Endothelial cell of umbilical vein (primary cell): Measurements from ENCODE around the gene OR1M1. TPM values are rescaled to one million over a fixed set of nuclear protein-coding genes. Genes with fewer than 3 reads are reported as not detected.

Source experiments
- BruUV-seq: library from RNA; stranded (reverse); fragments of 400-500 nt; replicated peaks from 2 replicates; lab custom pipeline; 2021; lab: Mats Ljungman, UMichigan
- CTCF ChIA-PET: fragments of 300-600, 350-600 bp; sonication (Branson Sonifier 250); formaldehyde crosslinking; loops from one replicate; lab custom pipeline; 2021; ENCODE audit warnings: antibody characterized with exemption, inconsistent platforms; lab: Charles Lee
- POLR2A ChIA-PET: fragments of 300-600, 350-600 bp; sonication (Branson Sonifier 250); formaldehyde crosslinking; loops from one replicate; lab custom pipeline; 2021; ENCODE audit warnings: antibody characterized with exemption, inconsistent platforms; lab: Charles Lee
- DNase-seq: peaks from one replicate; pipeline ENCODE4 v3.0.0-alpha.2; 2011; ENCODE audit warnings: low read depth, low spot score
- FAIRE-seq: peaks from 2 replicates; lab custom pipeline; 2011; peaks lifted over from hg19 to GRCh38; lab: Jason Lieb, UNC
- H2AFZ ChIP-seq: 2 replicates; pipeline ENCODE4 v1.6.0; 2012; ENCODE audit warnings: low read depth, low read length, control low read depth, inconsistent platforms
- H3K27ac ChIP-seq: 2 replicates; pipeline ENCODE4 v1.5.1; 2011; ENCODE audit warnings: low read depth, mild to moderate bottlenecking, control low read depth, low read length, moderate library complexity; ENCODE audit not compliant: insufficient read depth
- H3K27me3 ChIP-seq, 2 experiments: 2 replicates each; pipeline versions ENCODE4 v1.6.0 to v1.6.1; 2011; ENCODE audit warnings: low read length in 2 of 2, mixed read lengths in 1 of 2; ENCODE audit not compliant: control insufficient read depth in 2 of 2, insufficient read depth in 2 of 2
- H3K36me3 ChIP-seq, 2 experiments: 2 replicates in 1 of 2; 3 replicates in 1 of 2; pipeline ENCODE4 v1.5.1; 2011; ENCODE audit warnings: low read length in 2 of 2, mild to moderate bottlenecking in 1 of 2, moderate library complexity in 1 of 2; ENCODE audit not compliant: control insufficient read depth in 2 of 2, insufficient read depth in 2 of 2; ENCODE audit errors: extremely low read depth in 1 of 2
- H3K4me1 ChIP-seq: 3 replicates; pipeline ENCODE4 v1.5.1; 2011; ENCODE audit warnings: mild to moderate bottlenecking, low read length; ENCODE audit not compliant: control insufficient read depth, insufficient read depth; ENCODE audit errors: extremely low read depth
- H3K4me2 ChIP-seq: 2 replicates; pipeline ENCODE4 v1.6.1; 2011; ENCODE audit warnings: low read length, control low read depth, mixed read lengths; ENCODE audit not compliant: insufficient read depth
- H3K4me3 ChIP-seq, 3 experiments: fragments of 200-600 bp in 1 of 3; sonication (generic), shearing (Covaris generic) in 1 of 3; replicated peaks in 1 of 3; 2 replicates each; pipeline ENCODE4 v1.5.1; 2011 to 2016; ENCODE audit warnings: control low read depth in 3 of 3, low read length in 3 of 3, mild to moderate bottlenecking in 2 of 3, inconsistent platforms in 1 of 3, low read depth in 1 of 3, moderate library complexity in 1 of 3; ENCODE audit not compliant: insufficient read depth in 1 of 3
- H3K79me2 ChIP-seq: 2 replicates; pipeline ENCODE4 v1.6.0; 2012; ENCODE audit warnings: low read length, inconsistent platforms; ENCODE audit not compliant: control insufficient read depth, insufficient read depth
- H3K9ac ChIP-seq: replicated peaks from 2 replicates; pipeline ENCODE3; 2011; ENCODE audit warnings: low read length, control low read depth; ENCODE audit not compliant: insufficient read depth; ENCODE audit errors: extremely low read depth
- H3K9me1 ChIP-seq: replicated peaks from 3 replicates; pipeline ENCODE4 v1.6.0; 2011; ENCODE audit warnings: mild to moderate bottlenecking, low read length; ENCODE audit not compliant: control insufficient read depth, insufficient read depth; ENCODE audit errors: extremely low read depth
- H3K9me3 ChIP-seq: replicated peaks from 2 replicates; pipeline ENCODE4 v1.5.1; 2012; ENCODE audit warnings: low read length, inconsistent platforms; ENCODE audit not compliant: control insufficient read depth, insufficient read depth
- H4K20me1 ChIP-seq: replicated peaks from 2 replicates; pipeline ENCODE3; 2011; ENCODE audit warnings: mild to moderate bottlenecking, low read length; ENCODE audit not compliant: control insufficient read depth, insufficient read depth; ENCODE audit errors: extremely low read depth
- EZH2 ChIP-seq: IDR thresholded peaks from 2 replicates; pipeline ENCODE4 v1.6.1; 2012; ENCODE audit warnings: borderline replicate concordance, low read depth, mild to moderate bottlenecking, moderate library complexity, low read length, inconsistent platforms; ENCODE audit not compliant: severe bottlenecking
- FOS ChIP-seq: IDR thresholded peaks from 2 replicates; pipeline ENCODE4 v1.6.1; 2011; ENCODE audit warnings: mild to moderate bottlenecking, low read length, moderate library complexity, borderline replicate concordance; ENCODE audit not compliant: insufficient read depth
- GATA2 ChIP-seq: IDR thresholded peaks from 2 replicates; pipeline ENCODE4 v1.7.0; 2011; ENCODE audit warnings: low read depth, mild to moderate bottlenecking, moderate library complexity, mixed read lengths, low read length; ENCODE audit not compliant: insufficient read length, insufficient read depth
- JUN ChIP-seq: IDR thresholded peaks from 2 replicates; pipeline ENCODE4 v1.6.1; 2011; ENCODE audit warnings: borderline replicate concordance, low read depth; ENCODE audit not compliant: insufficient read length, insufficient read depth
- MYC ChIP-seq: IDR thresholded peaks from one replicate; pipeline ENCODE4 v1.6.1; 2011; ENCODE audit warnings: mild to moderate bottlenecking, low read depth, low read length
- POLR2A ChIP-seq: IDR thresholded peaks from 2 replicates; pipeline ENCODE4 v1.6.1; 2012; ENCODE audit warnings: low read depth, mild to moderate bottlenecking, control low read depth, low read length
- POLR2AphosphoS5 ChIP-seq: IDR thresholded peaks from 2 replicates; pipeline ENCODE4 v1.6.1; 2012; ENCODE audit warnings: low read depth, mild to moderate bottlenecking, control low read depth, low read length, moderate library complexity; ENCODE audit not compliant: insufficient read depth
- dilution Hi-C: fragments of 300-500 bp; cut with MboI; formaldehyde crosslinking; loops from one replicate; pipeline ENCODE4 v1.15.0; 2019; ENCODE audit warnings: low sequenced_read_pairs; ENCODE audit not compliant: extremely low pct_ligation_motif_present
- intact Hi-C: fragments of 100-400 bp; cut with micrococcal nuclease; formaldehyde crosslinking; loops from one replicate; pipeline ENCODE4 v1.10.0; 2022
- polyA plus RNA-seq, 4 experiments: library from polyadenylated mRNA; depleted of rRNA in 3 of 4; stranded (reverse) in 3 of 4; unstranded in 1 of 4; fragments of >200 nt; gene quantifications; 2 replicates each; pipeline versions ENCODE4 v1.2.1 to v1.2.3, GENCODE V29; 2011 to 2012; ENCODE audit warnings: missing spikeins in 1 of 4
- total RNA-seq: library from RNA; stranded (reverse); gene quantifications from 2 replicates; pipeline ENCODE4 v1.2.3, GENCODE V29; 2021
- TF ChIP-seq, protein P1 (sequence below), 2 donors: IDR thresholded peaks; 1 replicate in 1 of 2; 2 replicates in 1 of 2; pipeline ENCODE4 v1.5.1; 2011; ENCODE audit warnings: low read length in 2 of 2, mild to moderate bottlenecking in 2 of 2, moderate library complexity in 2 of 2, control low read depth in 1 of 2, inconsistent platforms in 1 of 2, low read depth in 1 of 2; ENCODE audit not compliant: insufficient read depth in 1 of 2; ENCODE audit errors: extremely low read depth in 1 of 2
- TF ChIP-seq, protein P2 (sequence below): IDR thresholded peaks from 2 replicates; pipeline ENCODE4 v1.6.1; 2011; ENCODE audit not compliant: insufficient read depth, insufficient read length

The OR1M1 gene
- total and polyA plus RNA-seq, 2 donors (not counting 3 experiments of a cell fraction or from before 2014, with no cell fraction given): not detected

DNA sequence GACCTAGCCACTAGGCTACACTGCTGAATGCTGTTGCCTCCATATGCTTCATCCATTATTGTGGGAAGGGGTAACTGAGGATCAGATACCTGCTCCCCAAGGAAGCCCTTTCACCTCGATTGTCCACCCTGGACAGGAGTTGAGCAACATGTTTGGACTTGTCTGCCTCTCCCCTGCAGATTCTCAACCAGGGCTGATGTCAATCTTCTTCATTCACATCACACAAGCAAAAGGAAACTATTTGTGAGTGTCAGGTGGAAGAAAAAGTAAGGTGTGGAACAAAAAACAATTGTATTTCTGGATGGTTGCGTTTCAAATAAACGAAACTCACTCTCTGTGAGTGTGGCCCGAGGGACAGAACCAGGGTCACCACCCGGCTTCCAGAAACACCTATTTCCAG lies 47.1 kb upstream of the OR1M1 start:
- Histone ChIP-seq H3K27me3 (no peaks in the 10 kb centered on the region), H3K9me3 (no peaks in the 10 kb centered on the region), H3K79me2 (no peaks in the 10 kb centered on the region), H3K4me1 (no peaks in the 10 kb centered on the region), H3K4me2 (no peak overlapping the region), H3K9me1 (no peaks in the 10 kb centered on the region), H4K20me1 (no peaks in the 10 kb centered on the region), H3K36me3 (no peaks in the 10 kb centered on the region), H3K9ac (no peak overlapping the region), H2AFZ (no peak overlapping the region), H3K27ac (no peak overlapping the region), H3K4me3 (no peak overlapping the region)
- CTCF ChIA-PET: no interaction called here
- TF ChIP-seq, protein P1, sequence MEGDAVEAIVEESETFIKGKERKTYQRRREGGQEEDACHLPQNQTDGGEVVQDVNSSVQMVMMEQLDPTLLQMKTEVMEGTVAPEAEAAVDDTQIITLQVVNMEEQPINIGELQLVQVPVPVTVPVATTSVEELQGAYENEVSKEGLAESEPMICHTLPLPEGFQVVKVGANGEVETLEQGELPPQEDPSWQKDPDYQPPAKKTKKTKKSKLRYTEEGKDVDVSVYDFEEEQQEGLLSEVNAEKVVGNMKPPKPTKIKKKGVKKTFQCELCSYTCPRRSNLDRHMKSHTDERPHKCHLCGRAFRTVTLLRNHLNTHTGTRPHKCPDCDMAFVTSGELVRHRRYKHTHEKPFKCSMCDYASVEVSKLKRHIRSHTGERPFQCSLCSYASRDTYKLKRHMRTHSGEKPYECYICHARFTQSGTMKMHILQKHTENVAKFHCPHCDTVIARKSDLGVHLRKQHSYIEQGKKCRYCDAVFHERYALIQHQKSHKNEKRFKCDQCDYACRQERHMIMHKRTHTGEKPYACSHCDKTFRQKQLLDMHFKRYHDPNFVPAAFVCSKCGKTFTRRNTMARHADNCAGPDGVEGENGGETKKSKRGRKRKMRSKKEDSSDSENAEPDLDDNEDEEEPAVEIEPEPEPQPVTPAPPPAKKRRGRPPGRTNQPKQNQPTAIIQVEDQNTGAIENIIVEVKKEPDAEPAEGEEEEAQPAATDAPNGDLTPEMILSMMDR (IDR thresholded peaks at IDR 0.05; ENCODE audit: extremely low read depth in 1 of 2, insufficient read depth in 1 of 2, low read depth in 1 of 2, low read length in 2 of 2): no peak
- TF ChIP-seq POLR2AphosphoS5: no peak
- TF ChIP-seq EZH2: no peak
- no peak for TF ChIP-seq JUN
- TF ChIP-seq POLR2A: no peak
- TF ChIP-seq, protein P2, sequence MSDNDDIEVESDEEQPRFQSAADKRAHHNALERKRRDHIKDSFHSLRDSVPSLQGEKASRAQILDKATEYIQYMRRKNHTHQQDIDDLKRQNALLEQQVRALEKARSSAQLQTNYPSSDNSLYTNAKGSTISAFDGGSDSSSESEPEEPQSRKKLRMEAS: no peak
- no peak for TF ChIP-seq MYC
- no peak for TF ChIP-seq GATA2
- TF ChIP-seq FOS: no peak
- no TSS peak for BruUV-seq
- no peak for DNase-seq
- intact Hi-C loops: no loop called here
- POLR2A ChIA-PET: no interaction called here
- FAIRE-seq: no peak
- dilution Hi-C loops: no loop called here
